HG03103 (cell line): ENCODE results near the gene ANXA11.

Experiments used
- ATAC-seq: cut with Tn5 transposase; IDR thresholded peaks from one replicate; pipeline ENCODE4 v1.9.1; 2021; ENCODE audit warnings: low read depth; ENCODE audit not compliant: unreplicated experiment

ANXA11 gene

DNA sequence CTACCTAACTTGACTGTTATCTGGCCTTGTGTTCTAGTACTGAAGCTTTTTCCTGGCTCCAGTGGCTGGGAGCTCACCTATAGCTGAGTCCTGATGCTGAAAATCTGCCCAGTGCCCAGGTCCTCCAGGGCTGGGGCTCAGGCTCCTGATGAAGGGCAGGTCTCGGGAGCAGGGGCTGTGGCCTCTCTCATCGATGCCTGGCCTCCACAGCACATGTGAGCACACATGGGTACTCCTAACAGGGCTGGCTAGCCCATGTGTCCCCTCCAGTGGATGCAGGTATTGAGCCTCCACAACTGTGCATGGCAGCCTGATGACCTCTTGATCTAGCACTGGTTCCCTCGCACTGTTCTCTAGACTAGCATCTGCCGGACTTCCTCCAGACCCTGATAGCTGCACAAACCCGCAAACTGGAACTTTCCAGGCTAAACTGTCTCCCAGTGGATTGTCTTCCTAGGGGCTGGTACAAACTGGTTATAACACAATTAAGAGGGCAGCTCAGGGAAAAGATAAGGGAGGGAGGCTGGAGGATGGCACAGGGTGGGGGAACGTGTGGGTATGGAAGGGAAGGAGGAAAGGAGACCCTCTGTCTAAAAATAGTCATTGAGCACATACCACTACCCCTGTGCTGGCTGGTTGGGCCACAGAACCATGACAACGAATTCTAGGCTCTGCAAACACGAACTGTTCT, 37.7 kb downstream of the ANXA11 start:
- no peak for ATAC-seq

GRCh38 chr10:80166581-80167470, 38.5 kb downstream of the ANXA11 start:
- ATAC-seq = no peak

- ATAC-seq = no peak
Measured at GRCh38 chr10:80165173-80165572, 40.2 kb downstream of the ANXA11 start.

- no peak for ATAC-seq
Measured at GRCh38 chr10:80164596-80164995, 40.7 kb downstream of the ANXA11 start.

DNA sequence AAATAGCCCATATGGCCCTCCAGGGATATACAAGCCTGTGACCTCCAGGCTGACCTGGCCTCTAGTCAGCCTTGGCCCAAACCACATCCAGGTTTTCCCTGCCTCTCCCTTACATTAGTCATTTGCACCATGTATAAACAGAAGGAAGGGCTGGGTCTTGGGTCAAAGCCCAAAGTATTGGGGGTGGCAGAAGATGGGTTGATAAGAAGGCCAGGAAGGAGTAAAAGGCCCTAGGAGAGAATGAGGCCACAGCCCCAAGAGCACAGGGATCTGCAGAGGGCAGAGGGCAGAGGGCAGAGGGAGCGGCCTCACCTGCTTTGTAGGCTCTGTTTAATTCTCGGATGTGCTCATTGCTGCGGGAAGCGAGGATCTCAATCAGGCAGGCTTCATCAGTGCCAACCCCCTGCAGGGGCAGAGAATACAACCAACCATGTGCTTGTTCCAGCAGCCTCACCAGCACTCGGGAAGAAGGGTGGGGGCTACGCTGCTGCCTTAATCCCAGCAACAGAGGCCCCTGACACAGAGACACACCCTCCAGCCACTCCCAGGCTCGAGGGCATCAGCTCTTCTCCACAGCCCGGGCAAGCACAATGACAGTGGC, 41.5 kb downstream of the ANXA11 start:
- no peak for ATAC-seq

- ATAC-seq = no peak
Measured at GRCh38 chr10:80161321-80162083, 43.8 kb downstream of the ANXA11 start.

DNA sequence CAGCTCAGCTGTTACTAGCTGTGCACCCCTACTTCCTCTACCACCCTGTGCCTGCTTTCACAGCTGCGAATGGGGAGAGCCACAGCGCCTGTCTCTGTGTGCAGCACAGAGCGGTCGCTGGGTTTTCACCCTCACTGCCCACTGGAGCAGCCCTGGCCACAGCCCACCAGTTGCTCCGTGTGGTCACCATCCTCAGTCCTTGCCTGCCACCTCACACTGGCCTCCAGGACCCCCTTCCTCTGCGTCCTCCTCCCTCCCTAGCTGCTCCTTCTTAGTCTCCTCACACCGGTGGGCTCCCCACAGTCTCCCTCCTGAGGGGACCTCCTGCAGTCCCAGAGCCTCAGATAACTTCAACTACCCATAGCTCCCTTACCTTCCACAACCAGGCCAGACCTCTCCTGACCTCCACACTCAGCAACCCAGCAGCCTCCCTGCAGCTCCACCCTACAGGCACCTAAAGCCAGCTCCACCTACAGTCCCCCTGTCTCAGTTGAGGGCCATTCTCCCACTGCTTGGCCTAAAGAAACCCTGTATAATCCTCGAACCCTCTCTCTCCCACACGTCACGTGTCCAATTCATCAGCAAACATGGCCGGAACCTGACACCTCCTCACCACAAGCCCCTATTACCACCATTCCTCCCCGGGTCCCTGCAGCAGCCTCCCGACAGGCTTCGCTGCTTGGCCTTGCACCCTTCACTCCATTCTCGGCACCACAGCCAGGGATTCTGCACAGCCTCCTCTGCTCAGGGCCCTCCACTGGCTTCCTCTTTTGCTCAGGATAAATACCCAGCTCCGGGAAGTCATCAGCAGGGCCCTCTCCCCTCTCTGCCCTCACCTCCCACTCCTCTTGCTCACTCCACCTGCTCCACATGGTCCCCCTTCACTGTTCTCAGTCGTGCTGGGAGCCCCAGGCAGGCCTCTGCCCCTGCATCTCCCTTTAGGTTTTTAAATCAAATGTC, 44.7 kb downstream of the ANXA11 start:
- no peak for ATAC-seq

DNA sequence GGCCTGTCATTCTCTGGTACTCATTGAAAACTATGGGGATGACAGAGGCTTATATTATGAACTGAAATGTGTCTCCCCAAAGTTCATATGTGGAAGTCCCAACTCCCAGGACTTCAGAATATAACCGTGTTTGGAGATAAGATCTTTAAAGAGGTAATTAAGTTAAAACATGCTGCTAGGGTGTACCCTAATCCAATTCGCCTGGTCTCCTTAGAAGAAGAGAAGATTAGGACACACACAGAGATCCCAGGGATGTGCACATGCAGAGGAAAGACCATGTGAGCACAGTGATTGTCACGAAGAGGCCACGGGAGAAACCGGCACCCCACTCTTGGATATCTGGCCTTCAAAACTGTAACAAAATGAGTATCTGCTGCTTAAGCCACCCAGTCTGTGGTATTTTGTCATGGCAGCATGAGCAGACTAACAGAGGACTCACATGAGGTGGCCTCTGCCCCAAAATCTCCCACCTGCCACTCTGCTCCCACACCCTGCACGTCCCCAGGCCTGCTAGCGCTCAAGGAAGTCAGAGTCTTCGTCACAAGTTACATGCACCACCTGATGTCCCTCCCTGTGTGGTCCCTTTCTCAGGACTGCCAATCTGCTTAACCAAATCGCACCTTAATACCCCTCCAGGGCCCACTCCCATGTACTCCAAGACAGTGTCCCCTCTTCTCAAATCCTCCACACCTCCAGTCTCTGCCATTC, 46.0 kb downstream of the ANXA11 start:
- no peak for ATAC-seq

DNA sequence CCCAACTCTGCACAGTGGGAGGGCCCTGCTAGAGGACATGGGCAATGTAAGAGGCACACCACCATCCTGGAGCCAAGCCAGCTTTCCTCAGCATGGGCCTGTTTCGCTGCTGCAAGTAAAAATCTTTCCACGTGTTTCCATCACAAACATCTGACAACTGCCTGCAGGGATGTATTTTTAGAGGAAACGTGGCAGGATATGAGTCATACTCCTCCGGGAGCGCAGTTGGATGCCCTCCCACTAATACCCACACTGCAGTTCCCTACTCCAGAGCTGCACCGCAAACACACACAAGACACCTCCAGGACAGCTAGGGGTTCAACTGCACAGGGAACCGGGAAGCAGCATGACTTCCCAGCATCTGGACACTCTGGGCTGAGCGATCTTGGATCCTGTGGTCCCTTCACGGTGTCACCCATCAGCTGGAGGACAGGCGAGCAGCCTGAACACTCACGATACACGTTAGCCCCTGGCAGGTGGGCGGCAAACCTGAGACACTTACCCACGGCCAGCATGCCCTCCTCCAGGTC, 46.7 kb downstream of the ANXA11 start:
- ATAC-seq = no peak

DNA sequence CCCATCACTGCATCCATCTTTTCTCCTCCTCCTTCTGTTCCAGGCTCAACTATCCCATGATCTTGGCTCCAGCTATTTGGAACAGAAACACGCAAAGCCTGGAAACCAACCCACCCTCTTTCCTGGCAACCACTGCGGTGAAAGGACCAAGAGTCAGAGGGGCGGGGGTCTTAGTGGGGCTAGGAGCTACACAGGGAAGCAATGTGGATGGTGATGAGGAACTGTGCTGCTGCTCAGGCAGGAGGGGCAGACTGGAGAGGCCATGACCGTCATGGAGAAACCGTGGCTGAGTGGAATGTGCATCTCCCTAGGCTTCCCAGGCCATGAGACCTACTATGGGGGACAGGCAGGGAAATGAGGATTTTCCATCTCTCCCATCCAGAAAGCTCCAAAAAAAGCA, 47.2 kb downstream of the ANXA11 start:
- ATAC-seq = no peak

- no peak for ATAC-seq
Measured at GRCh38 chr10:80157561-80157960, 47.8 kb downstream of the ANXA11 start.

- ATAC-seq = no peak
Measured at GRCh38 chr10:80156216-80156615, 49.1 kb downstream of the ANXA11 start.

- no peak for ATAC-seq
Measured at GRCh38 chr10:80155696-80156215, 49.6 kb downstream of the ANXA11 start.

DNA sequence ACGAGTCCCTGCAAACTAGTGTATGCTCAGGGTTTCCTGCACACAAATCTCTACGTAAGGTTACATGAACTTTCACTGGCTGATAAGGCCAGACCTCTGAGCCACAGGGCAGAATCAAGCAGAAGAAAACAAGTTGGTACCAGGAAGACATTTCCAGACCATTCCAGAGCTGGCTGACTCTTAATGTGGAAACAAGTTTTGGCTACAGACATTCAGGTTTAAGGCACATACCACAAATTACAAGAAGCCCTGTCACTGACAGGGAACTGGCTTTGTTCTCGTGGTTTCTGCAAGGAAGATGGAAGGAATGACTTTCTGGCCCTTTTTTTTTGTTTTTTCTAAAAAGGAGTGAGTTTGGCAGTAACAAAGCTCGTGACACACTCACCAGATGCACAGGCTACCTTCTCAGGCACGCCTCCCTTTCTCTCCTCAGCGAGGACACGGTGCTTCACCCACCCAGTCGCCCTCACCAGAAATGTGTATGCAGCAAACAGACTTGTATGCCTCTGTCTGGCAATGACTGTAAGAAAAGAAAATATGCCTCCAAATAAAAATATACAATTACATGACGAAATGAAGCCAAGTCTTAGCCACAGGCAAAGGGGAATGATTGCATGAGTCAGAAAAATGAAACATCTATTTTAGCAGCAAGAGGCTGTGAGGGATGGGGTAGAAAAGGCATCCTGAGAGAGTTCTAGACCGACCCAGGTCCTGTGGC, 50.2 kb downstream of the ANXA11 start:
- no peak for ATAC-seq

GRCh38 chr10:80154626-80154977, 50.7 kb downstream of the ANXA11 start:
- ATAC-seq = no peak

- no peak for ATAC-seq
Measured at GRCh38 chr10:80153460-80153859, 51.9 kb downstream of the ANXA11 start.

DNA sequence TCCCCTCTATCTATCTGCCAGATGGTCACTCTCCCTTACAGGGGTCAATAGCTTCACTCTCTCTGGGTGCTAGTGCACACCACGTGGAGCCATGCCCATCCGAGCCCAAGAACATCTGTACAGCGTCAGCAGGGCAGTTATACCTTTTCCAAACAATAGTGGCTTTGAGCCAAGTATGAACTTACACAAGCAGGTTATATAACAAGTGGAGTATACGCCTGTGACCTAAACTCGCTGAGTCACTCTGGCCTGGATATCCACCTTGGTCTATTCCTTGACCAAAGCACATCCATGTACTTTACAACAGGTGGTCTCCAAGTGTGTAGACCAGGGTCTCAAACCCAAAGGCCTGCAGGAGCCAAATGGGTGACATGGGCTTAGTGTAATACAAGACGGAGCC, 52.5 kb downstream of the ANXA11 start:
- ATAC-seq = no peak

DNA sequence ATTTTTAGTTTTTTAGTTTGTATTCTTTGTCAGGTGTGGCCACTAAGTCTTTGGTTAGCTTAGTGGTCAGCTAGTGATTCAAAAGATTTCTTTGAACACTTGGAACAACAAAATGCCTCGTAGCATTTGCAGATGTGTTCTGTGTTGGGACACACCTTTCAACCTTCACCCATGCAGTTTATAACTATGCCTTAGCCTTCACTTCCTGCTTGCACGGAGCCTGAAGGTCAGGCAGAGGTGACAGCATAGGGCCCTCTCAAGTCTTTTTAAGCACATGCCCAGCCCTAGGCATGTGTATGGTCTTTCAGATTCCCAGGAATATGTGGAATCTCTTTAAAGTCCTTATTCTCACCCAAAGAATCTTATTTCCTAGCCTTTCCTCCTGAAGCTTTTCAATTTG, 55.2 kb downstream of the ANXA11 start:
- no peak for ATAC-seq
